ENCODE results near the gene SMYD3. TPM values are rescaled to one million over a fixed set of nuclear protein-coding genes. Genes with fewer than 3 reads are reported as not detected.
"Not testable (repeated sequence)": the region's sequence is repeated elsewhere in the genome, so short reads cannot be mapped to it uniquely, and the experiment has no call there.

SMYD3 gene
- total RNA-seq, 1 donor: 45.5 TPM

DNA sequence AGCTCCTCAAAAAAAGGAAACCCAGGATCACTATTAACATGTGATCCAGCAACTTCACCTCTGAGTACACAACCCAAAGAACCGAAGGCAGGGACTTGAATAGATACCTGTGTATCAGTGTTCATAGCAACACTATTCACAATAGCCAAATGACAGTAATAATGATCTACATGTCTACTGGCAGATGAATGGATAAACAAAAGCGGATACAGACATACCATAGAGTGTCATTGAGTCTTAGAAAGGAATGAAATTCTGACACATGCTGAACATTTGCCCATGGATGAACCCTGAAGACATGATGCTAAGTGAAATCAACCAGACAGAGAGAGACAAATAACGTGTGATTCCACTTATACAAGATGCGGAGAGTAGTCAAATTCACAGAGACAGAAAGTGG lies 788.1 kb downstream of the SMYD3 start:
- no peak for DNase-seq (ENCODE audit: low read depth)
- TF ChIP-seq, protein P1, sequence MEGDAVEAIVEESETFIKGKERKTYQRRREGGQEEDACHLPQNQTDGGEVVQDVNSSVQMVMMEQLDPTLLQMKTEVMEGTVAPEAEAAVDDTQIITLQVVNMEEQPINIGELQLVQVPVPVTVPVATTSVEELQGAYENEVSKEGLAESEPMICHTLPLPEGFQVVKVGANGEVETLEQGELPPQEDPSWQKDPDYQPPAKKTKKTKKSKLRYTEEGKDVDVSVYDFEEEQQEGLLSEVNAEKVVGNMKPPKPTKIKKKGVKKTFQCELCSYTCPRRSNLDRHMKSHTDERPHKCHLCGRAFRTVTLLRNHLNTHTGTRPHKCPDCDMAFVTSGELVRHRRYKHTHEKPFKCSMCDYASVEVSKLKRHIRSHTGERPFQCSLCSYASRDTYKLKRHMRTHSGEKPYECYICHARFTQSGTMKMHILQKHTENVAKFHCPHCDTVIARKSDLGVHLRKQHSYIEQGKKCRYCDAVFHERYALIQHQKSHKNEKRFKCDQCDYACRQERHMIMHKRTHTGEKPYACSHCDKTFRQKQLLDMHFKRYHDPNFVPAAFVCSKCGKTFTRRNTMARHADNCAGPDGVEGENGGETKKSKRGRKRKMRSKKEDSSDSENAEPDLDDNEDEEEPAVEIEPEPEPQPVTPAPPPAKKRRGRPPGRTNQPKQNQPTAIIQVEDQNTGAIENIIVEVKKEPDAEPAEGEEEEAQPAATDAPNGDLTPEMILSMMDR (IDR thresholded peaks at IDR 0.05; ENCODE audit: insufficient read depth, low read length): no peak
- H3K4me3 ChIP-seq (ENCODE audit: low read depth, low read length): no peak overlapping the region

DNA sequence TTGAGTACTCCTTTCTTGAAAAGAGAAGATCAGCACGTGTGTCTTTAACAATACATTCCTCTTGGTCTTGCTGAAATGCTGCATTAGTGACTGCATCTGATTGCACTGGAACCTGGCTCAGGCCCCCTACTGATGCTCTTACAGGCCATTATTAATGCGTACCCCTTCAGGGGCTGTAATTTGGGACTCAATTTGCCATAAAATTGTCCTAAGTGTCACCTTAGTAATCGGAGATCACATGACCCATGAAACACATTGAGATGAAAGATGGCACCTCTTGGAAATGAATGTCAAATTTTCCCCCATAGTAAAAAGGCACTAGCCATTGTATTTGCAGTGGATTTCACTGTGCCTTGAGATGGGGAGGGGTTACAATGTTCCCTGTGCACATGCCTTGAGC lies 789.0 kb downstream of the SMYD3 start:
- TF ChIP-seq, protein P1 (IDR thresholded peaks at IDR 0.05; ENCODE audit: insufficient read depth, low read length): no peak
- H3K4me3 ChIP-seq (ENCODE audit: low read depth, low read length): no peak overlapping the region

DNA sequence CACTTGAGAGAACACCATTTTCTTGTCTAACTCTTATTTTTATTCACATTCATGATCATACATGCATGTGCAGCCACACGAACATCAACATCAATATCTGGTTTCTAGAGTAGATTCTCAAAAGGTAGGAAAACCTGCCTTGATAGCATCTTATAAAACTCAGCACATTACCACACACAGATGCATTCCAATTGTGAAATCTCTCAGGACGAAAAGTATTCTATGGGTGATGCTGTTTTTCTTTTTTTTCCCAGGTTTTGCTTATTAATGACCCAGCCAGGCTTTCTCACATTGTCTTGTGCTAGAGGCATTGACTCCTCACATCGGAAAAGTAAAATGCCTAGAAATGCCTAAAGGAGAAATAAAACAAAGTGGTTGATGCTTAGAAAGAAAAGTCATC lies 789.5 kb downstream of the SMYD3 start:
- TF ChIP-seq, protein P1 (IDR thresholded peaks at IDR 0.05; ENCODE audit: insufficient read depth, low read length): no peak
- DNase-seq (ENCODE audit: low read depth): no peak
- H3K4me3 ChIP-seq (ENCODE audit: low read depth, low read length): no peak overlapping the region

More for the DNA sequence above, 789.0 kb downstream of the SMYD3 start:
- no peak for DNase-seq (ENCODE audit: low read depth)

DNA sequence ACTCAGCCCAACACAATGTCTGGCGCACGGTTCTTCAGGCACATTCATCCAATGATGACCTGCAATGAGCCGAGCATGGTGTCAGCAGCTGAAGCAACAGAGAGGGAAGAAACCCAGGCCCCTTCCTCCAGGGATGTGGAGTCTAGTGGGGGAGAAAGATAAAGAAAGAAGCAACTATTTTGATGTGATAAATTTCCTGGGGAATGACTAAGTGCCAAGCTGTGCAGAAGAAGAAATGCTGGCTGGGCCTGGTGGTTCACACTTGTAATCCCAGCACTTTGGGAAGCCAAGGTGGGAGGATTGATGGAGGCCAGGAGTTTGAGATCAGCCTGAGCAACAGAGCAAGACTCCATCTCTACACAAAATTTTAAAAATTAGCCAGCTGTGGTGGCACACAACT lies 790.5 kb downstream of the SMYD3 start:
- DNase-seq (ENCODE audit: low read depth): no peak
- H3K4me3 ChIP-seq (ENCODE audit: low read depth, low read length): no peak overlapping the region

DNA sequence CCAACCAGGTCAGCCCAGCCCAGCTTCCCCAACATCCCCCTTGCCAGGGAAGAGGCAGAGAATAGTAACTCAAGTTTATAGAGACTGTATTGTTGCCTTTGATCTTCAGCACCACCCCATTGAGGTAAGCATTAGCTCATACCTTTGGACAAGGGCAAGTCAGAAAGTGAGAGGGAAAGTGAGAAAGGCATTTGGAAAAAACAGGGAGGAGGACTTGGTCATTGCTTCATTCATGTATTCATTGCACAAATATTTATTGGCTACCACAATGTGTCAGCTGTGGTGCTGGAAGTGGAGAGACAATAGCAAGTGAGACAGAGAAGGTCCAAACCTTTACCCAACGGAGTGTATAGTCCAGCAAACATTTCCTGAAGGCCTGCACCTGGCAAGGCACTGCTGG lies 791.1 kb downstream of the SMYD3 start:
- H3K4me3 ChIP-seq (ENCODE audit: low read depth, low read length): no peak overlapping the region
- TF ChIP-seq, protein P1 (IDR thresholded peaks at IDR 0.05; ENCODE audit: insufficient read depth, low read length): no peak
- peak; percentile 94 for DNase-seq (ENCODE audit: low read depth)

More for the DNA sequence above, 790.5 kb downstream of the SMYD3 start:
- TF ChIP-seq, protein P1 (IDR thresholded peaks at IDR 0.05; ENCODE audit: insufficient read depth, low read length): no peak

DNA sequence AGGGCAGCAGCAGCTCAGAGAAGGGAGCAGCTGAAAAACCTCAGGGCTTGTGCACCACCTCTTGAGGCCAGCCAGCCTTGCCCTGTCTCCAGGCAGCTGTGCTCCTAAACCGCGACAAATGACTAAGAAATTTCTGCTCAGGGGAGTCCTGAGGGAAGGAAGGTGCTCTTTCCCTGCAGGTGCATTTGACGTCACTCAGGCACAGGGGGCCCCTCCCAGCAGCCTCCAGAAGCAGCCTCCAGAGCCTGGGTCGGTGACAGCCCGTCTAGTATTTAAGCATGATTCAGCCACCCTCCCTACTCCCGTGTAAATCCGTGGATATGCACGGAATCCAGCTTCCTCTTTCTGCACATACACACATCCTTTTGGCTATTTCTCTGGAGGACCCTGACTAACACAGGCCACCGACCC lies 791.8 kb downstream of the SMYD3 start:
- H3K4me3 ChIP-seq (ENCODE audit: low read depth, low read length): no peak overlapping the region
- TF ChIP-seq, protein P1 (IDR thresholded peaks at IDR 0.05; ENCODE audit: insufficient read depth, low read length): no peak
- peak; percentile 49 for DNase-seq (ENCODE audit: low read depth)

DNA sequence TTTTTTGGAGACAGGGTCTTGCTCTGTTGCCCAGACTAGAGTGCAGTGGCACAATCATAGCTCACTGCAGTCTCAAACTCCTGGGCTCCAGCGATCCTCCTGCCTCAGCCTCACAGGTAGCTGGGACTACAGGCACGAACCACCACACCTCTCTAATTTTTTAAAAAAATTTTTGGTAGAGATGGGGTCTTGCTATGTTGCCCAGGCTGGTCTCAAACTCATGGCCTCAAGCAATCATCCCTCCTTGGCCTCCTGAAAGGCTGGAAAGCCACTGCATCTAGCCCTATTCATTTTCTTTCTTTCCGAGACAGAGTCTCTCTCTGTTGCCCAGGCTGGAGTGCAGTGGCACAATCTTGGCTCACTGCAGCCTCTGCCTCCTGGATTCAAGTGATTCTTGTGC lies 793.1 kb downstream of the SMYD3 start:
- not testable (repeated sequence) for H3K4me3 ChIP-seq (ENCODE audit: low read depth, low read length); DNase-seq (ENCODE audit: low read depth)

Data from fibroblast of the aortic adventitia (primary cell).